ENCODE measurements around the gene PCGF6.

- TF ChIP-seq CTCF (conservative IDR thresholded peaks at IDR 0.05 in 1 of 2, IDR thresholded peaks at IDR 0.05 in 1 of 2; ENCODE audit: extremely low read depth in 1 of 2, insufficient read depth in 1 of 2, low read depth in 1 of 2, low read length in 2 of 2), result no peak
- TF ChIP-seq EZH2 (IDR thresholded peaks at IDR 0.05; ENCODE audit: borderline replicate concordance, low read length), result no peak
Observed at GRCh38 chr10:103273041-103273441, 77.9 kb downstream of the PCGF6 start.
